ENCODE data around the gene SLC9C2. TPM values are rescaled to one million over a fixed set of nuclear protein-coding genes. Genes with fewer than 3 reads are reported as not detected.
"Not testable (repeated sequence)": the region's sequence is repeated elsewhere in the genome, so short reads cannot be mapped to it uniquely, and the experiment has no call there.

The SLC9C2 gene
- total and polyA plus RNA-seq, 9 donors: 0.07 to 5.3 (median 0.65) TPM

- 13 to 21% (median 18%) methylated on average over 5 of the region's 5 CpGs for WGBS, 3 donors
- Histone ChIP-seq H3K4me1 (ENCODE audit: insufficient read depth) (peaks cover 9% of the 10 kb centered on the region), H3K36me3 (no peaks in the 10 kb centered on the region), H3K27me3 (no peaks in the 10 kb centered on the region), H3K9me3 (peaks cover 0 to 3% of the 10 kb centered on the region in 2 donors), H3K4me3 (peak overlapping the region; percentile 47), H3K27ac (peak overlapping the region; percentile 65 to 88)
- DNase-seq: no peak
- TF ChIP-seq POLR2A (IDR thresholded peaks at IDR 0.05) (no peak), EP300 (IDR thresholded peaks at IDR 0.05) (no peak), CTCF (IDR thresholded peaks at IDR 0.05) (no peak)
- intact Hi-C loops (cut with DNase I): loop anchor here in 2 of 4 donors (5.0 kb wide), 3 partner anchors 43 to 392 kb away; partner anchors contain the start of genes CENPL (in 1 of the 2), DARS2 (in 1 of the 2), GAS5 (in 1 of the 2) and ZBTB37 (in 1 of the 2)
These were observed 127.2 kb downstream of the SLC9C2 start for GRCh38 chr1:173475564-173476196.

- H3K4me3 ChIP-seq; H3K4me1 ChIP-seq (ENCODE audit: insufficient read depth); H3K36me3 ChIP-seq; H3K9me3 ChIP-seq; H3K27me3 ChIP-seq: not testable (repeated sequence)
- H3K27ac ChIP-seq: peak overlapping the region in 1 of 2 donors; percentile 25
- 59 to 74% (median 65%) methylated on average over 17 of the region's 17 CpGs for WGBS, 3 donors
- peak in 1 of 5 donors; percentile 17 for DNase-seq
- intact Hi-C loops (cut with DNase I): loop anchor here in 2 of 4 donors (5.0 kb wide), 3 partner anchors 43 to 392 kb away; partner anchors contain the start of genes CENPL (in 1 of the 2), DARS2 (in 1 of the 2), GAS5 (in 1 of the 2) and ZBTB37 (in 1 of the 2)
These were observed 128.0 kb downstream of the SLC9C2 start for GRCh38 chr1:173474780-173475421.

- WGBS, 3 donors: 76 to 87% (median 82%) methylated on average over 5 of the region's 5 CpGs
- peak overlapping the region in 1 of 2 donors; percentile 25 for H3K27ac ChIP-seq
- peaks cover 0 to 7% of the 10 kb centered on the region in 2 donors for H3K9me3 ChIP-seq
- no peaks in the 10 kb centered on the region for H3K27me3 ChIP-seq
- no peaks in the 10 kb centered on the region for H3K36me3 ChIP-seq
- TF ChIP-seq POLR2A (IDR thresholded peaks at IDR 0.05): no peak
- TF ChIP-seq EP300 (IDR thresholded peaks at IDR 0.05): no peak
- TF ChIP-seq CTCF (IDR thresholded peaks at IDR 0.05): no peak
- H3K4me1 ChIP-seq (ENCODE audit: insufficient read depth): peaks cover 4% of the 10 kb centered on the region
- intact Hi-C loops (cut with DNase I): no loop called here
- H3K4me3 ChIP-seq: no peak overlapping the region
- no peak for DNase-seq
These were observed 128.6 kb downstream of the SLC9C2 start for GRCh38 chr1:173474097-173474779.

GRCh38 chr1:173473599-173474011 lies 129.3 kb downstream of the SLC9C2 start:
- TF ChIP-seq POLR2A (IDR thresholded peaks at IDR 0.05) (no peak), EP300 (IDR thresholded peaks at IDR 0.05) (no peak), CTCF (IDR thresholded peaks at IDR 0.05) (no peak)
- no peaks in the 10 kb centered on the region for H3K27me3 ChIP-seq
- H3K27ac ChIP-seq: peak overlapping the region in 1 of 2 donors; percentile 25
- WGBS, 3 donors: 12 to 35% (median 14%) methylated on average over 2 of the region's 2 CpGs
- no peak for DNase-seq
- no peaks in the 10 kb centered on the region for H3K36me3 ChIP-seq
- peaks cover 0 to 7% of the 10 kb centered on the region in 2 donors for H3K9me3 ChIP-seq
- intact Hi-C loops (cut with DNase I): no loop called here
- H3K4me1 ChIP-seq (ENCODE audit: insufficient read depth): peaks cover 3% of the 10 kb centered on the region
- no peak overlapping the region for H3K4me3 ChIP-seq
